Measurements from ENCODE around the gene SAMD9.
"Not testable (repeated sequence)": the region's sequence is repeated elsewhere in the genome, so short reads cannot be mapped to it uniquely, and the experiment has no call there.

SAMD9 gene

DNA sequence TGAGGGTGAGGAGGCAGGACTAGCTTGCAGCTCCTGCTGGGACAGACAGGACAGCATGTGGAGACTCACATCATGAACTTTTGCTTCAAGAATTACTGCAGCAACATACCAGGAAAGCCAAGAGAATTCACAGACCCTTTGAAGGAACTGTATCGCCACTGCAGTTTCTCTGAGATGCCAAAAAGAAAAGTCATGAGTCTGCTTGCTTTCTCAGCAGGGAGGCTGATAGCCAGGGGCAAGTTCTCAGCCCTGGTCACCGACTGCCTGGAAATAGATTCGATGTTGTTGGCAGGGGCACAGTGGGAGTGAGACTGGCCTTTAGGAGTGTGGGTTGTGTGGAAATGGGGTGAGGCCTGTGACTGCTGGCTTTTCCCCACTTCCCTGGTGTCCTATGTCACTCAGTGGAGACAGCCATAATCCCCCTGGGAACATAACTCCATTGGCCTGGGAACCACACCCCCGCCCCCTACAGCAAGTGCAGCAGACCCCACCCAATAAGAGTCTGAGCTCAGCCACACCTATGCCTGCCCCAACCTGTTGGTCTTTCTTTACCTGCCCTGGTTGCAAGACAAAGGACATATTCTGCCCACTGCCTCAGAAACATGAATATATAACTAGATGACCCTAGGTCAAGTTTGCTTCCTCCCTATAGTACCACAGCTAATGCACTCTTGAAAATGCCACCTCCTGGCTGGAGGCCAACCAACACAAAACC, 1.6 kb upstream of the SAMD9 start:
- DNase-seq: no peak

GRCh38 chr7:93117327-93117726, 452 bp downstream of the SAMD9 start:
- DNase-seq: no peak

- DNase-seq: no peak
These were observed 2.0 kb downstream of the SAMD9 start for GRCh38 chr7:93115796-93116195.

GRCh38 chr7:93108003-93108402, 9.8 kb downstream of the SAMD9 start:
- DNase-seq: no peak

DNA sequence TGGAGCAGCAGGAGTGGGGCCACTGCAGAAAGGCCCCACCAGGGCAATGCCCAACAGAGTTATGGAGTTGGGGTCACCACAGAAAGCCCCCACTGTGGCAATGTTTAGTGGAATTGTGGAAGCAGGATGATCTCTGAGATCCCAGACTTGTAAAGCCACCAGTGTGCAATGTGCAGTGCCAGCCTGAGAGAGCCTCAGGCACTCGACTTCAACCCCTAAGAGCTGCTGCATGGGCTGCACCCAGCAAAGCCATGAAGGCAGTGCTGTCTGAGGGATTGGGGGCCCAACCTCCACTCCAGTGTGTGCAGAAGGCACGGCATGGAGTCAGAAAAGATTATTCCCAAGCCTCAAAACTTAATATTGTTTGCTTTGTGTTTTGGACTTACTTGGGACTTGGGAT, 20.4 kb downstream of the SAMD9 start:
- DNase-seq: no peak

DNA sequence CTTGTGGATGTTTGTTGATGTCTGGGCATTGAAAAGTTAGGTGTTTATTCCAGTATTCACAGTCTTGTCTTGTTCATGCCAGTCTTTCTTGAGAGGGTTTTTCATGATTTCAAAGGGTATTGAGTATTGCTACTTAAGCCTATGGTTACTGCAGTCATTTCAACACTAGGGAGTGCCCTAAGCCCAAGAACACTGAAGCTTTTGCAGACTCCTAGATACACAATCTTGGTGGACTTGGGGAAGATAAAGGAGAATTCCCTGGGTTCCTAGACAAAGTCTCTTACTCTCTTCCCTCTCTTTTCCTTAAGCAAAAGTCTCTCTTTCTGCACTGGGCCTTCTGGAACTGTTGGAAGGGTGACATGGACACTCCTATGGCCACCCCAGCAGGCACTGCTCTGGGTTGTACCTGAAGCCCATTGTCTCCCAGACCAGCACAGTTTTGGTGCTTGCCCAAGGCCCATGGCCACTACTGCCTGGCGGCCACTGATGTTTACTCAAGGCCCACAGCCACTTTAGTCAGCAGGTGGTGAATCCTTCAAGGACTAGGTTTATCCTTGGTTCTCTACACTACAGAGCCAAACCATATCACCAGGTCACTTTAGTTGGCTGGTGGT, 24.9 kb downstream of the SAMD9 start:
- DNase-seq: no peak

DNA sequence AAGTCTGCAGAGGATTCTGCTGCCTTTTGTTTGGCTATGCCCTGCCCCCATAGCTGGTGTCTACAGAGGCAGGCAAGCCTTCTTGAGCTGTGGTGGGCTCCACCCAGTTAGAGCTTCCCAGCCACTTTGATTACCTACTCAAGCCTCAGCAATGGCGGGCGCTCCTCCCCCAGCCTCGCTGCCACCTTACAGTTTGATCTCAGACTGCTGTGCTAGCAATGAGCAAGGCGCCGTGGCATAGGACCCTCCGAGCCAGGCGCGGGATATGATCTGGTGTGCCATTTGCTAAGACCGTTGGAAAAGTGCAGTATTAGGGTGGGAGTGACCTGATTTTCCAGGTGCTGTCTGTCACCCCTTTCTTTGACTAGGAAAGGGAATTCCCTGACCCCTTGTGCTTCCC, 44.4 kb downstream of the SAMD9 start:
- not testable (repeated sequence) for DNase-seq

DNA sequence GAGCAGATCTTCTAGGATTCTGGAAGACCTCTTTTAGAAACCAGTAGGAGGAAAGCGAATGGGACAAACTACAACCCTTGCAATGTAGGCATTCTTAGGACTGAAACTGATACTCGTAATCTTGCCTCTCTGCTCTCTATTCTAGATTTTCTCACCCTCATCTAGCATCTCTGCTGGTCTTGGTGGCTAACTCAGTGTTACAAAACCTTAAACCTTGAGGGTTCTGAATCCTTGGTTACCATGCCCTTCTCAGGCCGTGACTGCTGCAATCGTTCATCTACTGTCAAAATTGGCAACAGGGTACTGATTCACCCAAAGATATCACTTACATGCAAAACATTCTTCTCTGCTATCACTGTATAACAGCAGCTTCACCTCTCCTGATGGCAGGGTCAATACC, 55.2 kb downstream of the SAMD9 start:
- DNase-seq: no peak

DNA sequence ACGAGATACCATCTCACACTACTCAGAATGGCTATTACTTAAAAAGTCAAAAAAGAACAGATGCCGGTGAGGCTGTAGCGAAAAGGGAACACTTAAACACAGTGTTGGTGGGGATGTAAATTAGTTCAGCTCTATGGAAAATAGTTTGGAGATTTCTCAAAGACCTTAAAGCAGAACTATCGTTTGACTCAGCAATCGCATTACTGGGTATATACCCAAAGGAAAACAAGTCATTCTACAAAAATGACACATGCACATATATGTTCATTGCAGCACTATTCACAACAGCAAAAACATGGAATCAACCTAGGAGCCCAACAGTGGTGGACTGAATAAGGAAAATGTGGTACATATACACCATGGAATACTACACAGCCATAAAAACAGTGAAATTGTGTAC, 56.9 kb downstream of the SAMD9 start:
- DNase-seq: no peak

DNA sequence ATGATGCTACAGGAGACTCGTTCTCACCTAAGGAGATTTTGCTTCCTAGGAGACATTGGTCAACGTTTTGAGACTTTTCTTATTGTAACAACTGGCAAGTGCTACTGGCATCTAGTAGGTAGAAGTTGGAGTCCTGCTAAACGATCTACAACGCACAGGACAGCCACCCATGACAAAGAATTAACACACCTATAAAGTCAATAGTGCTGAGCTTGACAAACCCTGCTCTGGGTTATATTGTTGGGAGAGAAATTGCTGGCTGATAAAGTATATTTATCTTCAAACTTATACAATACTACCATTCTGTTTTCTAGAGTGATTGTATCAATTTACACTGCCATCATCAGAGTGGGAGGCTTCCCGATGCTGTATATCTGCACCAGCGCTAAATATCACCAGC, 57.8 kb downstream of the SAMD9 start:
- no peak for DNase-seq

DNA sequence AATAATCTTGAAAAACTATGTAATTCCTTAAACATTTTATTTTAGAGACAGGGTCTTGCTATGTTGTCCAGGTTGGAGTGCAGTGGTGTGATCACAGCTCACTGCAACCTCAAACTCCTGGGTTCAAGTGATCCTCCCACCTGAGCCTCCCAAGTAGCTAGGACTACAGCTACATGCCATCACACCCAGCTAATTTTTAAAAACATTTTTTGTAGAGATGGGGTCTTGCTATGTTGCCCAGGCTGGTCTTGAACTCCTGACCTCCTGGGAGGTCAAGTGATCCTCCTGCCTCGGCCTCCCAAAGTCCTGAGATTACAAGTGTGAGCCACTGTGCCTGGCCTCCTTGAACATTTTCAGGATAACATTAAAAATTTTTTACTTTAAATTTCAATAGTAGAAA, 61.2 kb downstream of the SAMD9 start:
- not testable (repeated sequence) for DNase-seq

- DNase-seq: peak in 1 of 2 donors; percentile 2
These were observed 62.2 kb downstream of the SAMD9 start for GRCh38 chr7:93055543-93056107.

DNA sequence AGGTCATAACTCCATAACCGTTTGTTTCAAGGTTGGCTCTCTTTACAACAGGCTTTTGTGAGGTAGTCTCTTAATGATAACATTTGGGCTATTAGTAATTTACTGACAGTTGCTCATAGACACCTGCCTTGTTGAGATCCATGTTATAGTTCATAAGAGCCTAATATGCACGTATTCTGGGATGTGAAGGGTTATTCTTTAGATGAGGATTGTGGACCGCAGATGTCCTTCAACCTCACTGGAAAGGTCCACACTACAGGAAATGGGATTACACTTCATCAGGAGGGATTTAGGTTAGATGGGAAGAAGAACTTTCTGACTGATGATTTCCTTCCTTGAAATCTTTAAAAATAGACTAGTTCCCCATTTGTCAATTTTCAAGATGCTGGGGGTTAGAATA, 62.8 kb downstream of the SAMD9 start:
- no peak for DNase-seq

DNA sequence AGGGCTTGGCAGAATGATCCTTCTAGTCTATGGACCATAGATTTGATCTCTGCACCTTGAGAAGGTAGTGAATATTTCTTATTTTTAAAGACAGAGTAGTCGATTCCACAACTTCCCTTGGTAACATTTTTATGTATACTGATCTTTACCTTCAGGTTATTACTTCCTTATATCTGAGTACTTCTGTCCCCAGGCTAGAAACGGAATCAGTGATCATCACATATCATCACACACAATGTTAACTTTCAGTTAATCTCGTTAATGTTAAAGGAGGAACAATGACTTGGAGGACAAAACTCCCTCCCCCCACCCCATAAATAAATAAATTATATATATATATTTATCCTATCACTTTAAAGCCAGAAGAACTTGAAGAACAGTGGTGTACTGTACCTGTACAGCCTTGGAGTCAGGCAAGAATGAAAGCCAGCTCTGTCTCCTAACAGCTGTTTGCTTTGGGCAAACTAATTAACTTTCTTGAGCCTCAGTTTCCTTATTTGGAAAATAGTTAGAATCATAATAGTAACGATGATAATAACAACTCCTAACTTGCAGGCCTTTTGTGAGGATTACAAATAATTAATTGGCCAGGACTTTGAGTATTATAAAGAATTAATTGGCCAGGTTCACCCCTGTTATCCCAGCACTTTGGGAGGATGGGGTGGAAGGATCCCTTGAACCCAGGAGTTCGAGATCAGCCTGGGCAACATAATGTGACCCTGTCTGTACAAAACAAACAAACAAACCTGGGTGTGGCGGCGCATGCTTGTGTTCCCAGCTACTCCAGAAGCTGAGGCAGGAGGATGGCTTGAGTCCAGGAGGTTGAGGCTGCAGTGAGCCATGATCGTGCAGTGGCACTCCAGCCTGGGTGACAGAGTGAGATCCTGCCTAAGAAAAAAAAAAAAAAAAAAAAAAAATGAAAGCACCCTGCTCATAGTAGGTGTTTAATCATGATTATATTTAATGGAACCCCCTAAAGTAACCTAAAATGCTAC, 63.5 kb downstream of the SAMD9 start:
- DNase-seq: no peak

DNA sequence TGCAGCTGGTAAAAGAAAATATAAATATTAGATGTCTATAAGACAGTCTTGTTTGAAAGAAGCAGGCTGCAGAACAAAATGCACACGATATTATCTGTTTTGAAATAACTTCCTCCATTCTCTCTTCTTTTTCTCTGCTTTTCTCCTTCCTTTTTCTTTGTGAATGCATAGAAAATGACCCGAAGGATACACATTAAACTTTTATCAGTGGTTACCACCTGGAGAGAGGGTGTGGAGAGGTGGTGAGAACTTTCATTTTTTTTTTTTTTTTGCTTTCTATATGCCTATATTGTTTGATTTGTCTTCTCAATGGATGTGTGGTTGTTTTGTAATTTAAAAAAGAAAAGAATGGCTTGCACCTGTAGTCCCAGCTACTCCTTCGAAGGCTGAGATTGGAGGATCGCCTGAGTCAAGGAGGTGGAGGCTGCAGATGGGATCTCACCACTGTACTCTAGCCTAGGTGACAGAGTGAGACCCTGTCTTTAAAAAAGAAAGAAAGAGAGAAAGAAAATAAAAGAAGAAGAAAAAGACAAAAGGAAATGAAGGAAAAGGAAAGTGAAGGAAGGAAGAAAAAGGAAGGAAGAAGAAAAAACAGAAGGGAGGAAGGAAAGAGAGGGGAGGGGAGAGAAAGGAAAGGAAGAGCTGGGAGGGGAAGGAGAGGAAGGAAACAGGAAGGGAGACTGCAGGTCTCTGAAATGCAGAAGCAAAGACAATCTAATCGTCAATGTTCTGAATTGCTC, 64.4 kb downstream of the SAMD9 start:
- DNase-seq: no peak

- no peak for DNase-seq
These were observed 66.1 kb downstream of the SAMD9 start for GRCh38 chr7:93051660-93052059.
